ENCODE results near the gene PPM1G.

PPM1G gene

DNA sequence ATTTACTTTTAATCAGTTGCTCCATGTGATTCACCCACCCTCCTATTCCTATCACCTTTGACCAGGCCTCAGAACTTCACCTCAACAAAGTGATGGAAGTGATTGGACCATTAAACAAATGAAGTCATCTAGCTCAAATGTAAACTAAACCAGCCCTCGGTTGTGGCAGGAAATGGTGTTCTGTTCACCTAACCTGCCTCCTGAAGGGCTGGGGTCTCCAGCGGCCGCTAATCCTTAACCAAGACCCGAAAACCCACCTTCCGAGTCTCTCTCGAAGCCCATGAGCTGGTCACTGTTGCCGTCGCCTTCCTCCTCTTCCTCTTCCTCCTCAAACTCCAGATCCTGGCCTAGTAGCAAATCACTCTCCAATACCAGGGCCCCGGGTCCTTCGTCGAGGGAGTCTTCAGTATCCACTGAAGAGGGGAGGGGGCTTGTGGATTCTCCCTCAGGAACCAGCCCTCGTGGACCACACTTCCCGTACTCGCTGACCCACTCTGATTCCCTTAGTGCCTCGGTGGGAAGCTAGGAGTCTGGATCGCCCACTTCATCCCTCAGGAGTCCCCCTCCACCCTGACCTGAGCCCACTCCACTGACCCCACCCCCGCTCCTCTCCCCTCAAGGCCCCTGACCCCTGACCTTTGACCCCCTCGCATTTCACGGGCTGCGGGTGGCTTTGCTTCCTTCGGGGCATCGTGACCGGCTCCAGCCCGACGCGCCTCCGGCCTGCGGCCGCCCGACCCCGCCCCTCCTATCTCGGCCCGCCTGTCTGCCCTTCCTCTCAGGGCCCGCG, 29.4 kb downstream of the PPM1G start:
- TF ChIP-seq ELF4 (IDR thresholded peaks at IDR 0.05) (no peak), SP1 (IDR thresholded peaks at IDR 0.05) (no peak), CTBP1 (IDR thresholded peaks at IDR 0.05; ENCODE audit: borderline replicate concordance) (no peak), BHLHE40 (IDR thresholded peaks at IDR 0.05; ENCODE audit: borderline replicate concordance) (no peak), SUZ12 (IDR thresholded peaks at IDR 0.05) (no peak), ARNT (IDR thresholded peaks at IDR 0.05) (no peak), FOXA1 (IDR thresholded peaks at IDR 0.05) (no peak), HDGF (IDR thresholded peaks at IDR 0.05; ENCODE audit: borderline replicate concordance) (no peak), FOXK2 (IDR thresholded peaks at IDR 0.05) (no peak), LEF1 (IDR thresholded peaks at IDR 0.05; ENCODE audit: borderline replicate concordance) (no peak), FOXM1 (IDR thresholded peaks at IDR 0.05; ENCODE audit: borderline replicate concordance) (no peak), ZNF384 (IDR thresholded peaks at IDR 0.05) (no peak), TARDBP (IDR thresholded peaks at IDR 0.05) (no peak), L3MBTL2 (conservative IDR thresholded peaks at IDR 0.05) (no peak), NFRKB (IDR thresholded peaks at IDR 0.05) (no peak)
- TF ChIP-seq, protein P1, sequence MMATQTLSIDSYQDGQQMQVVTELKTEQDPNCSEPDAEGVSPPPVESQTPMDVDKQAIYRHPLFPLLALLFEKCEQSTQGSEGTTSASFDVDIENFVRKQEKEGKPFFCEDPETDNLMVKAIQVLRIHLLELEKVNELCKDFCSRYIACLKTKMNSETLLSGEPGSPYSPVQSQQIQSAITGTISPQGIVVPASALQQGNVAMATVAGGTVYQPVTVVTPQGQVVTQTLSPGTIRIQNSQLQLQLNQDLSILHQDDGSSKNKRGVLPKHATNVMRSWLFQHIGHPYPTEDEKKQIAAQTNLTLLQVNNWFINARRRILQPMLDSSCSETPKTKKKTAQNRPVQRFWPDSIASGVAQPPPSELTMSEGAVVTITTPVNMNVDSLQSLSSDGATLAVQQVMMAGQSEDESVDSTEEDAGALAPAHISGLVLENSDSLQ (IDR thresholded peaks at IDR 0.05), result no peak
- no peak for DNase-seq (ENCODE audit: extremely low spot score)
- ChIA-PET CTCF (interaction anchor here (0.7 to 1.1 kb wide), 2 partner anchors 10 to 100 kb away, joined by 3 read pairs; no protein-coding TSS in a partner anchor), POLR2A (interaction anchor here (0.6 to 3.0 kb wide), 11 partner anchors 9 to 326 kb away, joined by 3 to 20 read pairs (median 4); partner anchors contain the start of genes EIF2B4, NRBP1, PPM1G and SLC4A1AP)

DNA sequence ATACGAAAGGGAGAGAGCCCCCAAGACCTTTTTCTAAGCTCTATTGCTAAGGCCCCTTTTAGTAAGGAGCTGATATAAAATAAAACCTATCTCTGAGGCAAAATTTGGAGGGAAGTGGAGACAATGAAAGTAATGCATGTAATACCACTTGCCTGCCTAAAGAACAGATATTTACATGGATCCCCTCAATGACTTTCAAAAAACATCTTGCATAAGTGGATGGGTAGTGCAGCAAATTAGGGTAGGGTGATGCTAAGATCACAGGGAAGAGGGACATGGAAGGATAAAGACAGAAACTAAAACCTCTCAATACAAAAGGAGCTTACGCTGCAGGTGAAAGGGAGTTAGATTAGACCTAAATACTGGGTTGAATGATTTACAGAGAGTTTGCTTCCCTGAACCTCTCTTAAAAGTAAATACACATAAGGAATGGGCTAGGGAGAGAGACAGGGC, 30.0 kb downstream of the PPM1G start:
- ChIA-PET POLR2A (interaction anchor here (0.6 to 3.0 kb wide), 6 partner anchors 8 to 325 kb away, joined by 3 to 20 read pairs (median 10); partner anchors contain the start of genes EIF2B4, NRBP1, PPM1G and SNX17), CTCF (no interaction called here)
- DNase-seq (ENCODE audit: extremely low spot score), result no peak
- no peak for TF ChIP-seq LEF1 (IDR thresholded peaks at IDR 0.05; ENCODE audit: borderline replicate concordance)
- no peak for TF ChIP-seq FOXM1 (IDR thresholded peaks at IDR 0.05; ENCODE audit: borderline replicate concordance)
- no peak for TF ChIP-seq ELF4 (IDR thresholded peaks at IDR 0.05)
- TF ChIP-seq SP1 (IDR thresholded peaks at IDR 0.05), result no peak
- TF ChIP-seq ARNT (IDR thresholded peaks at IDR 0.05), result no peak
- TF ChIP-seq, protein P1 (IDR thresholded peaks at IDR 0.05), result no peak
- TF ChIP-seq TARDBP (IDR thresholded peaks at IDR 0.05), result no peak
- TF ChIP-seq HDGF (IDR thresholded peaks at IDR 0.05; ENCODE audit: borderline replicate concordance), result no peak
- no peak for TF ChIP-seq ZNF384 (IDR thresholded peaks at IDR 0.05)
- no peak for TF ChIP-seq FOXK2 (IDR thresholded peaks at IDR 0.05)

DNA sequence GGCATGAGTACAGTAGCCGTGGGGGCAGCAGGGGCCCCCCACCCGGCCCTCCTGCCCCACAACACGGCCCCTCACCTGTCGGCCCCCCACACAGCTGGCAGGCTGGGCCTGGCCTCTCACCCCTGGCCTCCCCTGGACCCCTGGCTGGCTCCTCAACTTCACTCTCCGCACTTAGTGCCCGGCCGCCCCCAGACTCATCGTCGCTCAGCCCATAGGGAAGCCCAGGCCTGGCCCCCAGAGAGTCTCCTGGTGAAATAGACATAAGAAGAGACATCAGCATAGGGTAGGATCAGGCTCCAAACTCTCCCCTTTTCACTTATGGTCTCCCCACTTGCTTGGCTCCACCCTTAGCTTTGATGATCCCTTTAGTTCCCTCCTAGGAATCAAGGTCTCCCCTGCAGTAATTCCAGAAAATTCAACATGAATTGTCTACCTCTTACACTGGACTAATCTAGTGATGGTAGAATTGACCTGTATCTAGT, 30.5 kb downstream of the PPM1G start:
- TF ChIP-seq FOXK2 (IDR thresholded peaks at IDR 0.05) (no peak), HDGF (IDR thresholded peaks at IDR 0.05; ENCODE audit: borderline replicate concordance) (no peak), ELF4 (IDR thresholded peaks at IDR 0.05) (no peak), L3MBTL2 (conservative IDR thresholded peaks at IDR 0.05) (no peak), FOXM1 (IDR thresholded peaks at IDR 0.05; ENCODE audit: borderline replicate concordance) (no peak)
- DNase-seq (ENCODE audit: extremely low spot score), result no peak
- ChIA-PET POLR2A (interaction anchor here (0.6 to 3.0 kb wide), 5 partner anchors 8 to 324 kb away, joined by 3 to 20 read pairs (median 12); partner anchors contain the start of genes EIF2B4, NRBP1, PPM1G and SNX17), CTCF (no interaction called here)

DNA sequence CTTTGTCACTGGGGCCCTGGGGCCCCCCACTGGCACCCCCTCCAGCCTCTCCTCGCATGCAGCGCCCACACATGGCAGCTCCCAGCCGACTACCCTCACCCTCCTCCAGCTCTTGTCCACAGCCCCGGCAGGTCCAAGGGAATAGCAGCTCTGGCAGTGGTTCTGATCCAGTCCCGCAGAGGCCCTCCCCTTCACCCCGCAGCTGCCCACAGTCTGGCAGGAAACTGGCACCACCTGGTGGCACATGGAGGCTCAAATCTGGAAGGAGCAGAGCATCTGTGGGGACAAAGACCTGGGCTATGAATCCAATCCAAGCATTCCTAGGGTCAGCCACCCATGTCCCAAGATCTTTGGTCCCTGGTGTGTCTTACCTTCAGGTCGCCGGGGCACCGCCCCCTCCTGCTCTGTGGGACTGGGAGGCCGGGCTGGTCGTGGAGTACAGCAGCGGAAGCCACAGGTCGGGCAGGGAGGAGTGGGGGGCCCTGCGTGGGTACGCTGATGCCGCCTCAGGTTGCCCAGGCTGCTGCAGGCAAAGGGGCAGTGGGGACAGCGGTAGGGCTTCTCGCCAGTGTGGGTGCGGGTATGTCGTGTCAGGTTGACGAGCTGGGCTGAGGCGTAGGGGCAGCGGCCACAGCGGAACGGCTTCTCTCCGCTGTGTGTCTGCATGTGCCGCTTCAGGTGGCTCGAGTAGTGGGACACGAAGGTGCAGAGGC, 31.1 kb downstream of the PPM1G start:
- DNase-seq (ENCODE audit: extremely low spot score), result no peak
- TF ChIP-seq LEF1 (IDR thresholded peaks at IDR 0.05; ENCODE audit: borderline replicate concordance) (no peak), SUZ12 (IDR thresholded peaks at IDR 0.05) (no peak), SP1 (IDR thresholded peaks at IDR 0.05) (no peak), ZNF384 (IDR thresholded peaks at IDR 0.05) (no peak), NFRKB (IDR thresholded peaks at IDR 0.05) (no peak), BHLHE40 (IDR thresholded peaks at IDR 0.05; ENCODE audit: borderline replicate concordance) (no peak), ELF4 (IDR thresholded peaks at IDR 0.05) (no peak), FOXK2 (IDR thresholded peaks at IDR 0.05) (no peak), FOXA1 (IDR thresholded peaks at IDR 0.05) (no peak), FOXM1 (IDR thresholded peaks at IDR 0.05; ENCODE audit: borderline replicate concordance) (no peak), ARNT (IDR thresholded peaks at IDR 0.05) (no peak), L3MBTL2 (conservative IDR thresholded peaks at IDR 0.05) (no peak), HDGF (IDR thresholded peaks at IDR 0.05; ENCODE audit: borderline replicate concordance) (no peak), TARDBP (IDR thresholded peaks at IDR 0.05) (no peak), CTBP1 (IDR thresholded peaks at IDR 0.05; ENCODE audit: borderline replicate concordance) (no peak)
- TF ChIP-seq, protein P1 (IDR thresholded peaks at IDR 0.05), result no peak
- ChIA-PET POLR2A (interaction anchor here (1.0 to 2.2 kb wide), 3 partner anchors 22 to 32 kb away, joined by 4 to 10 read pairs (median 8); partner anchors contain the start of genes GTF3C2 and PPM1G), CTCF (no interaction called here)

DNA sequence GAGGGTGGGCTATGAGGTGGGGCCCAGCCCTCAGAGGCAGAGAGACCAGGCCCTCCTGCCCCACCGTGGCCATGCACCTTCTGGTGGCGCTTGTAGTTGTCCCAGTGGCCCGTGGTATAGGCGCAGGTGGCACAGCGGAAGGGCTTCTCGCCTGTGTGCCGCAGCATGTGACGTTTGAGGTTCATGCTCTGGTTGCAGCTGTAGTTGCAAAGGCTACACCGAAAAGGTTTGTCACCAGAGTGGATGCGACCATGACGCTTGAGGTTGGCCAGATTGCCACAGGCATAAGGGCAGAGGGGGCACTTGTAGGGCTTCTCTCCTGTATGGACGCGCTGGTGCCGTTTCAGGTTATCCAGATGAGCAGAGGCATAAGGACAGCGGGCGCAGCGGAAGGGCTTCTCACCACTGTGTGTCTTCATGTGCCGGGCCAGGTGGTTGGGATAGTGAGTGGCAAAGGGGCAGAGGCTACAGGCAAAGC, 31.7 kb downstream of the PPM1G start:
- ChIA-PET POLR2A (interaction anchor here (1.0 to 2.2 kb wide), 2 partner anchors 21 to 32 kb away, joined by 4 to 10 read pairs; partner anchors contain the start of genes GTF3C2 and PPM1G), CTCF (no interaction called here)
- no peak for DNase-seq (ENCODE audit: extremely low spot score)

More for the DNA sequence above, 31.7 kb downstream of the PPM1G start:
- no peak for TF ChIP-seq FOXK2 (IDR thresholded peaks at IDR 0.05)
- TF ChIP-seq, protein P1 (IDR thresholded peaks at IDR 0.05), result no peak
- TF ChIP-seq FOXA1 (IDR thresholded peaks at IDR 0.05), result no peak
- TF ChIP-seq SP1 (IDR thresholded peaks at IDR 0.05), result no peak
- no peak for TF ChIP-seq HDGF (IDR thresholded peaks at IDR 0.05; ENCODE audit: borderline replicate concordance)
- TF ChIP-seq CTBP1 (IDR thresholded peaks at IDR 0.05; ENCODE audit: borderline replicate concordance), result no peak
- TF ChIP-seq LEF1 (IDR thresholded peaks at IDR 0.05; ENCODE audit: borderline replicate concordance), result no peak
- no peak for TF ChIP-seq ZNF384 (IDR thresholded peaks at IDR 0.05)
- TF ChIP-seq FOXM1 (IDR thresholded peaks at IDR 0.05; ENCODE audit: borderline replicate concordance), result no peak
- TF ChIP-seq NFRKB (IDR thresholded peaks at IDR 0.05), result no peak
- TF ChIP-seq TARDBP (IDR thresholded peaks at IDR 0.05), result no peak
- no peak; the same call in 1 of the 2 replicates for TF ChIP-seq ELF4 (IDR thresholded peaks at IDR 0.05)
- TF ChIP-seq ARNT (IDR thresholded peaks at IDR 0.05), result no peak
